SK-N-MC (cell line): Measurements from ENCODE around the gene PARVA.

Experiments
- EZH2 ChIP-seq: fragments of 200-600 bp; sonication (generic); IDR thresholded peaks from one replicate; pipeline ENCODE4 v1.6.1; 2017; ENCODE audit warnings: antibody characterized with exemption
- POLR2AphosphoS5 ChIP-seq: IDR thresholded peaks from 2 replicates; pipeline ENCODE4 v1.6.1; 2012; ENCODE audit warnings: mild to moderate bottlenecking, low read depth, low read length, borderline replicate concordance

- TF ChIP-seq EZH2, result no peak
- no peak for TF ChIP-seq POLR2AphosphoS5
Observed at GRCh38 chr11:12417691-12418611, 40.6 kb downstream of the PARVA start.
